WTC11 (cell line): ENCODE data around the gene GSTT2.
"Not testable (repeated sequence)": the region's sequence is repeated elsewhere in the genome, so short reads cannot be mapped to it uniquely, and the experiment has no call there.

Experiments used
- CTCF ChIP-seq: fragments of 200-600 bp; IDR thresholded peaks from 2 replicates; pipeline ENCODE4 v1.8.0; 2022; ENCODE audit warnings: antibody characterized with exemption
- ESRRA ChIP-seq: sonication (generic); formaldehyde crosslinking; IDR thresholded peaks from 2 replicates; pipeline ENCODE4 v1.8.1; 2022; ENCODE audit warnings: mild to moderate bottlenecking, missing genetic modification reagents, borderline replicate concordance
- FOXK1 ChIP-seq: sonication (generic); formaldehyde crosslinking; IDR thresholded peaks from 2 replicates; pipeline ENCODE4 v1.8.0; 2022; ENCODE audit warnings: mild to moderate bottlenecking, moderate library complexity, missing genetic modification reagents
- GABPB1 ChIP-seq: sonication (generic); formaldehyde crosslinking; IDR thresholded peaks from 2 replicates; pipeline ENCODE4 v1.8.1; 2023; ENCODE audit warnings: mild to moderate bottlenecking, missing genetic modification reagents
- ZNF232 ChIP-seq: sonication (generic); formaldehyde crosslinking; IDR thresholded peaks from 2 replicates; pipeline ENCODE4 v1.8.0; 2022; ENCODE audit warnings: mild to moderate bottlenecking, missing genetic modification reagents
- ZNF671 ChIP-seq: fragments of 250-450 bp; sonication (Bioruptor Pico); IDR thresholded peaks from 2 replicates; pipeline ENCODE4 v1.8.0; 2021; ENCODE audit warnings: mild to moderate bottlenecking

- not testable (repeated sequence) for TF ChIP-seq CTCF; ZNF671; ESRRA (CRISPR knock-in tag); ZNF232 (CRISPR knock-in tag); FOXK1 (CRISPR knock-in tag); GABPB1 (CRISPR knock-in tag)
These were observed 25.0 kb upstream of the GSTT2 start for GRCh38 chr22:23954991-23955305.
